Peyer's patch (tissue), 4 donors: ENCODE results near the gene NXT1. TPM values are rescaled to one million over a fixed set of nuclear protein-coding genes. Genes with fewer than 3 reads are reported as not detected.
A peak's percentile ranks its signal among the peaks of the same experiment; 100 is the strongest.

Experiments used
- DNase-seq, 3 donors: peaks; one replicate each; pipeline ENCODE4 v3.0.0-alpha.2; 2017 to 2019
- H3K27ac ChIP-seq, 4 donors: fragments of 200-600 bp; sonication (generic); one replicate each; pipeline ENCODE4 v1.5.1; 2016 to 2019
- H3K27me3 ChIP-seq, 2 donors: fragments of 200-600 bp; sonication (generic); one replicate each; pipeline ENCODE4 v1.5.1; 2019
- H3K36me3 ChIP-seq, 3 donors: fragments of 200-600 bp; sonication (generic); one replicate each; pipeline ENCODE4 v1.5.1; 2016 to 2019
- H3K4me1 ChIP-seq, 4 donors: fragments of 200-600 bp; sonication (generic); one replicate each; pipeline ENCODE4 v1.5.1; 2016 to 2019
- H3K4me3 ChIP-seq, 4 donors: fragments of 200-600 bp; sonication (generic); 1 replicate in 3 of 4; 2 replicates in 1 of 4; pipeline ENCODE4 v1.5.1; 2016 to 2019; ENCODE audit warnings: mild to moderate bottlenecking in 1 of 4
- H3K9me3 ChIP-seq, 4 donors: fragments of 200-600 bp; sonication (generic); one replicate each; pipeline ENCODE4 v1.5.1; 2016 to 2019; ENCODE audit warnings: mild to moderate bottlenecking in 1 of 4
- CTCF ChIP-seq, 6 experiments: fragments of 450-650 bp in 4 of 6; fragments of 200-600 bp in 2 of 6; sonication (generic) in 1 of 6; IDR thresholded peaks; one replicate each; pipeline ENCODE4 v1.5.1; 2017 to 2019; ENCODE audit warnings: antibody characterized with exemption in 6 of 6, mild to moderate bottlenecking in 3 of 6, moderate library complexity in 1 of 6
- POLR2A ChIP-seq, 2 donors: fragments of 450-650 bp; IDR thresholded peaks; one replicate each; pipeline ENCODE4 v1.5.1; 2017; ENCODE audit warnings: antibody characterized with exemption in 2 of 2, mild to moderate bottlenecking in 2 of 2, moderate library complexity in 2 of 2
- total RNA-seq, 4 donors: library from RNA; depleted of rRNA; stranded (reverse); fragments of >200 nt; gene quantifications; one replicate each; pipeline ENCODE4 v1.1.0, GENCODE V29; 2016

The NXT1 gene
- total RNA-seq, 4 donors from 2014 or later = 5.4 to 23.1 (median 7.9) TPM

DNA sequence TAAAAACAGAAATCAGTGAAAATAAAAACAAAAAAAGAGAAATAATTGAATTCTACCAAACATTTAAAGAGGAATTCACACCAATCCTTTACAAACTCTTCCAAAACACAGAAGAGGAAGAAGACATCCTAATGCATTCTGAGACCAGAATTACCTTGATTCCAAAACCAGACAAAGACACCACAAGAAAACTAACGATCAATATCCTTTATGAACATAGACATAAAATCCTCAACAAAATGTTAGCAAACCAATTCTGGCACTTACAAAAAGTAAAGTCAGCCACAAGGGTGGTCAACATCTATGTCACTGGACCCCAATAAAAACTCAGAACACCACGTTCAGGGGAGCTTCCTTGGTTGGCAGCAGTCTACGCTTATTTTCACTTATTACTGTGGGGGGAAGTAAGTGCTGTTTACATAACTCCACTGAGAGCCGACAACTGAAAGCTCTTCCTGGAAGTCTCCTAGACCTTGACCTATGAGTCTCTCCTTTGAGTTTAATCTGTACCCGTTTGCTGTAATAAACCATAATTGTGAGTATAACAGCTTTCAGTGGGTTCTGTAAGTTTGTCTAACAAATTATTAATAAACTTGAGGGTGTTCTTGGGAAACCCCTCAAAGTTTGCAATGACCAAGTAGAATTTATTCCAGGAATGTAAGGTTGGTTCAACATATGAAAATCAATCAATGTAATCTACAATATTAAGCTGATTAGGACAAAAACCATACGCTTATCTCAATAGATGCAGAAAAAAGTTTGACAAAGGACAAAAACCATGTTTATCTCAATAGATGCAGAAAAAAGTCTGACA lies 35.9 kb downstream of the NXT1 start:
- H3K4me3 ChIP-seq = no peak overlapping the region
- peaks cover 0 to 9% (median 0%) of the 10 kb centered on the region in 3 donors for H3K36me3 ChIP-seq
- DNase-seq = no peak
- TF ChIP-seq CTCF (IDR thresholded peaks at IDR 0.05) = no peak
- no peak for TF ChIP-seq POLR2A (IDR thresholded peaks at IDR 0.05)
- H3K4me1 ChIP-seq = no peaks in the 10 kb centered on the region
- H3K9me3 ChIP-seq = no peaks in the 10 kb centered on the region
- H3K27me3 ChIP-seq = no peaks in the 10 kb centered on the region
- H3K27ac ChIP-seq = peak overlapping the region in 1 of 4 donors; percentile 44

DNA sequence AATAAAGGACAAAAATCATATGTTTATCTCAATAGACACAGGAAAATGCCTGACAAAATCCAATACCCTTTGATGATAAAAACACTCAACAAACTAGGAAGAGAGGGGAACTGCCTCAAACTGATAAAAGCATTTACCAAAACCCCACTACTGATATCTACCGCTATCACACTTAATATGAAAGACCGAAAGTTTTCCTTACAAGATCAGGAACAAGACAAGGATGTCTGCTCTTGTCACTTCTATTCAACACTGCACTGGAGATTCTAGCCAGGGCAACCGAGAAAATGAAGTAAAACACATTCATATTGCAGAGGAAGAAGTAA lies 36.5 kb downstream of the NXT1 start:
- no peak for DNase-seq
- H3K36me3 ChIP-seq = peaks cover 0 to 15% (median 0%) of the 10 kb centered on the region in 3 donors
- H3K27ac ChIP-seq = no peak overlapping the region
- no peaks in the 10 kb centered on the region for H3K4me1 ChIP-seq
- H3K9me3 ChIP-seq = no peaks in the 10 kb centered on the region
- no peak overlapping the region for H3K4me3 ChIP-seq
- H3K27me3 ChIP-seq = no peaks in the 10 kb centered on the region
- no peak for TF ChIP-seq CTCF (IDR thresholded peaks at IDR 0.05)
- TF ChIP-seq POLR2A (IDR thresholded peaks at IDR 0.05) = no peak

GRCh38 chr20:23390091-23390774 lies 39.6 kb downstream of the NXT1 start:
- H3K27ac ChIP-seq = no peak overlapping the region
- H3K36me3 ChIP-seq = peaks cover 0 to 42% (median 0%) of the 10 kb centered on the region in 3 donors
- DNase-seq = no peak
- no peak overlapping the region for H3K4me3 ChIP-seq
- TF ChIP-seq CTCF (IDR thresholded peaks at IDR 0.05) (no peak), POLR2A (IDR thresholded peaks at IDR 0.05) (no peak)
- H3K27me3 ChIP-seq = no peaks in the 10 kb centered on the region
- H3K9me3 ChIP-seq = no peaks in the 10 kb centered on the region
- no peaks in the 10 kb centered on the region for H3K4me1 ChIP-seq

GRCh38 chr20:23391707-23392310 lies 41.2 kb downstream of the NXT1 start:
- H3K36me3 ChIP-seq = peaks cover 0 to 42% (median 0%) of the 10 kb centered on the region in 3 donors

More at GRCh38 chr20:23391707-23392310, 41.2 kb downstream of the NXT1 start:
- Histone ChIP-seq H3K27ac (no peak overlapping the region), H3K27me3 (no peaks in the 10 kb centered on the region), H3K9me3 (no peaks in the 10 kb centered on the region), H3K4me3 (no peak overlapping the region), H3K4me1 (no peaks in the 10 kb centered on the region)
- no peak for DNase-seq
- TF ChIP-seq POLR2A (IDR thresholded peaks at IDR 0.05) (no peak), CTCF (IDR thresholded peaks at IDR 0.05) (no peak)
